ENCODE results near the gene MET. TPM values are rescaled to one million over a fixed set of nuclear protein-coding genes. Genes with fewer than 3 reads are reported as not detected.

The MET gene
- total RNA-seq, 1 donor from 2014 or later, result 55.4 TPM

GRCh38 chr7:116726713-116727431 lies 54.9 kb downstream of the MET start:
- Mint-ChIP-seq H3K27ac (ENCODE audit: unreplicated experiment) (no peak overlapping the region), H3K36me3 (ENCODE audit: unreplicated experiment) (peaks cover 10% of the 10 kb centered on the region), H3K27me3 (ENCODE audit: unreplicated experiment) (no peaks in the 10 kb centered on the region), H3K9me3 (ENCODE audit: unreplicated experiment) (no peaks in the 10 kb centered on the region), H3K4me1 (ENCODE audit: unreplicated experiment) (peaks cover 15% of the 10 kb centered on the region), H3K4me3 (ENCODE audit: unreplicated experiment) (no peak overlapping the region)
- no peak for DNase-seq (ENCODE audit: extremely low spot score, unreplicated experiment)
- TF ChIP-seq CTCF (IDR thresholded peaks at IDR 0.05), result no peak

- TF ChIP-seq CTCF (IDR thresholded peaks at IDR 0.05), result no peak
- Mint-ChIP-seq H3K27me3 (ENCODE audit: unreplicated experiment) (no peaks in the 10 kb centered on the region), H3K36me3 (ENCODE audit: unreplicated experiment) (peaks cover 16% of the 10 kb centered on the region), H3K9me3 (ENCODE audit: unreplicated experiment) (no peaks in the 10 kb centered on the region), H3K27ac (ENCODE audit: unreplicated experiment) (no peak overlapping the region), H3K4me1 (ENCODE audit: unreplicated experiment) (peaks cover 15% of the 10 kb centered on the region), H3K4me3 (ENCODE audit: unreplicated experiment) (no peak overlapping the region)
- no peak for DNase-seq (ENCODE audit: extremely low spot score, unreplicated experiment)
Measured at GRCh38 chr7:116727432-116728009, 55.5 kb downstream of the MET start.

GRCh38 chr7:116728413-116728812 lies 56.4 kb downstream of the MET start:
- Mint-ChIP-seq H3K27me3 (ENCODE audit: unreplicated experiment) (no peaks in the 10 kb centered on the region), H3K4me3 (ENCODE audit: unreplicated experiment) (no peak overlapping the region), H3K9me3 (ENCODE audit: unreplicated experiment) (no peaks in the 10 kb centered on the region), H3K4me1 (ENCODE audit: unreplicated experiment) (peaks cover 15% of the 10 kb centered on the region), H3K36me3 (ENCODE audit: unreplicated experiment) (peaks cover 25% of the 10 kb centered on the region), H3K27ac (ENCODE audit: unreplicated experiment) (no peak overlapping the region)
- TF ChIP-seq CTCF (IDR thresholded peaks at IDR 0.05), result no peak
- DNase-seq (ENCODE audit: extremely low spot score, unreplicated experiment), result no peak

GRCh38 chr7:116730097-116731022 lies 58.4 kb downstream of the MET start:
- no peaks in the 10 kb centered on the region for H3K27me3 Mint-ChIP-seq (ENCODE audit: unreplicated experiment)
- no peak overlapping the region for H3K4me3 Mint-ChIP-seq (ENCODE audit: unreplicated experiment)
- no peaks in the 10 kb centered on the region for H3K9me3 Mint-ChIP-seq (ENCODE audit: unreplicated experiment)
- TF ChIP-seq CTCF (IDR thresholded peaks at IDR 0.05), result no peak
- no peak for DNase-seq (ENCODE audit: extremely low spot score, unreplicated experiment)
- H3K27ac Mint-ChIP-seq (ENCODE audit: unreplicated experiment), result peak overlapping the region; percentile 35
- peaks cover 25% of the 10 kb centered on the region for H3K36me3 Mint-ChIP-seq (ENCODE audit: unreplicated experiment)
- peaks cover 22% of the 10 kb centered on the region for H3K4me1 Mint-ChIP-seq (ENCODE audit: unreplicated experiment)

- TF ChIP-seq CTCF (IDR thresholded peaks at IDR 0.05), result no peak
- H3K27ac Mint-ChIP-seq (ENCODE audit: unreplicated experiment), result no peak overlapping the region
- no peaks in the 10 kb centered on the region for H3K27me3 Mint-ChIP-seq (ENCODE audit: unreplicated experiment)
- no peak for DNase-seq (ENCODE audit: extremely low spot score, unreplicated experiment)
- H3K4me3 Mint-ChIP-seq (ENCODE audit: unreplicated experiment), result no peak overlapping the region
- peaks cover 23% of the 10 kb centered on the region for H3K4me1 Mint-ChIP-seq (ENCODE audit: unreplicated experiment)
- H3K9me3 Mint-ChIP-seq (ENCODE audit: unreplicated experiment), result no peaks in the 10 kb centered on the region
- peaks cover 25% of the 10 kb centered on the region for H3K36me3 Mint-ChIP-seq (ENCODE audit: unreplicated experiment)
Measured at GRCh38 chr7:116731023-116731395, 59.0 kb downstream of the MET start.

All from osteocyte (in vitro differentiated cells).